Measurements from ENCODE around the gene ALG3.
A peak's percentile ranks its signal among the peaks of the same experiment; 100 is the strongest.

ALG3 gene

GRCh38 chr3:184259878-184260723 lies 11.3 kb upstream of the ALG3 start:
- DNase-seq = no peak

GRCh38 chr3:184259396-184259877 lies 10.7 kb upstream of the ALG3 start:
- DNase-seq = no peak

- DNase-seq = no peak
These were observed 10.2 kb upstream of the ALG3 start for GRCh38 chr3:184258926-184259325.

- DNase-seq = no peak
These were observed 8.5 kb upstream of the ALG3 start for GRCh38 chr3:184257083-184257915.

- no peak for DNase-seq
These were observed 6.7 kb upstream of the ALG3 start for GRCh38 chr3:184255291-184256039.

GRCh38 chr3:184250167-184250828 lies 1.5 kb upstream of the ALG3 start:
- DNase-seq = peak; percentile 91

- peak; percentile 100 for DNase-seq
These were observed 827 bp upstream of the ALG3 start, which contains the start of gene EEF1AKMT4 for GRCh38 chr3:184249412-184250166. Gene EEF1AKMT4 (plus strand): TSS chr3:184249672. CDS start chr3:184249695, 23 bp downstream.

GRCh38 chr3:184242297-184242685 lies 6.5 kb downstream of the ALG3 start:
- no peak for DNase-seq

- peak; percentile 29 for DNase-seq
These were observed 7.1 kb downstream of the ALG3 start for GRCh38 chr3:184241447-184242296.

- DNase-seq = no peak
These were observed 7.7 kb downstream of the ALG3 start for GRCh38 chr3:184241141-184241446.

- no peak for DNase-seq
These were observed 8.2 kb downstream of the ALG3 start for GRCh38 chr3:184240384-184241140.

- DNase-seq = no peak
These were observed 9.1 kb downstream of the ALG3 start for GRCh38 chr3:184239708-184240107.

- no peak for DNase-seq
These were observed 9.5 kb downstream of the ALG3 start for GRCh38 chr3:184239221-184239620.

- DNase-seq = no peak
These were observed 10.4 kb downstream of the ALG3 start for GRCh38 chr3:184238246-184238818.

GRCh38 chr3:184237807-184238206 lies 11.0 kb downstream of the ALG3 start:
- no peak for DNase-seq

- no peak for DNase-seq
These were observed 11.6 kb downstream of the ALG3 start for GRCh38 chr3:184237211-184237610.

GRCh38 chr3:184236636-184237035 lies 12.1 kb downstream of the ALG3 start:
- DNase-seq = no peak

GRCh38 chr3:184236033-184236410 lies 12.7 kb downstream of the ALG3 start:
- no peak for DNase-seq

GRCh38 chr3:184235381-184236032 lies 13.3 kb downstream of the ALG3 start:
- peak; percentile 45 for DNase-seq

Measured in DMS 273 treated with DMSO at 0.1 percent for 48 hours (cell line).